Stimulated activated CD4-positive, alpha-beta T cell treated with anti-CD3 and anti-CD28 coated beads, Interleukin-1b, Interleukin-23, amount 100 ng/mL, for 1 hour (primary cell): ENCODE measurements around the gene F8A3.
"Not testable (repeated sequence)": the region's sequence is repeated elsewhere in the genome, so short reads cannot be mapped to it uniquely, and the experiment has no call there.

Experiments
- DNase-seq, 2 donors: peaks; one replicate each; pipeline ENCODE4 v3.0.0-alpha.2; 2020; ENCODE audit warnings: low read depth in 2 of 2

F8A3 gene

GRCh38 chrX:155458471-155458870, at the start of gene F8A3:
TSS of gene F8A3 (minus strand) at chrX:155458620. CDS start at chrX:155458600, 20 bp downstream.
- DNase-seq = not testable (repeated sequence)

GRCh38 chrX:155505296-155505695, 46.9 kb upstream of the F8A3 start:
- no peak for DNase-seq

- DNase-seq = not testable (repeated sequence)
These were observed 36.7 kb upstream of the F8A3 start for GRCh38 chrX:155495134-155495533.

- not testable (repeated sequence) for DNase-seq
These were observed 33.0 kb upstream of the F8A3 start for GRCh38 chrX:155491421-155491820.

- not testable (repeated sequence) for DNase-seq
These were observed 18.7 kb upstream of the F8A3 start for GRCh38 chrX:155477136-155477535.

- DNase-seq = not testable (repeated sequence)
These were observed 8.0 kb upstream of the F8A3 start for GRCh38 chrX:155466269-155466938.

GRCh38 chrX:155460501-155460900, 2.1 kb upstream of the F8A3 start:
- not testable (repeated sequence) for DNase-seq

GRCh38 chrX:155457761-155458447, 516 bp downstream of the F8A3 start:
- not testable (repeated sequence) for DNase-seq

GRCh38 chrX:155441097-155441496, 17.3 kb downstream of the F8A3 start:
- DNase-seq = no peak

- no peak for DNase-seq
These were observed 22.7 kb downstream of the F8A3 start for GRCh38 chrX:155435744-155436112.

- no peak for DNase-seq
These were observed 23.3 kb downstream of the F8A3 start for GRCh38 chrX:155434906-155435743.

GRCh38 chrX:155417769-155418168, 40.7 kb downstream of the F8A3 start:
- no peak for DNase-seq
